NK-92 (cell line): ENCODE results near the gene PPDPF.

Experiments used
- DNase-seq: peaks from one replicate; lab custom pipeline; 2025; ENCODE audit not compliant: unreplicated experiment; lab: John Stamatoyannopoulos, UW

Gene PPDPF

GRCh38 chr20:63536241-63536977 is 15.8 kb downstream of the PPDPF start:
- no peak for DNase-seq

GRCh38 chr20:63536997-63537524 is 16.5 kb downstream of the PPDPF start, which contains the start of gene PTK6:
PTK6 (minus strand) TSS chr20:63537376; CDS start chr20:63537314, 62 bp downstream.
- DNase-seq, result no peak

GRCh38 chr20:63537525-63538203 is 17.1 kb downstream of the PPDPF start:
- DNase-seq, result peak; percentile 31

- DNase-seq, result no peak
Observed at GRCh38 chr20:63538204-63539091, 17.9 kb downstream of the PPDPF start.

- no peak for DNase-seq
Observed at GRCh38 chr20:63539092-63539430, 18.5 kb downstream of the PPDPF start.

GRCh38 chr20:63539441-63540370 is 19.1 kb downstream of the PPDPF start:
- no peak for DNase-seq

GRCh38 chr20:63540417-63541186 is 20.0 kb downstream of the PPDPF start:
- no peak for DNase-seq

- DNase-seq, result no peak
Observed at GRCh38 chr20:63541371-63541770, 20.8 kb downstream of the PPDPF start.

- no peak for DNase-seq
Observed at GRCh38 chr20:63542031-63542559, 21.5 kb downstream of the PPDPF start.

GRCh38 chr20:63542696-63543095 is 22.1 kb downstream of the PPDPF start:
- DNase-seq, result no peak

- DNase-seq, result no peak
Observed at GRCh38 chr20:63543131-63543530, 22.6 kb downstream of the PPDPF start.

GRCh38 chr20:63543733-63544132 is 23.2 kb downstream of the PPDPF start:
- no peak for DNase-seq

- DNase-seq, result no peak
Observed at GRCh38 chr20:63544241-63544957, 23.8 kb downstream of the PPDPF start.

GRCh38 chr20:63544958-63545516 is 24.5 kb downstream of the PPDPF start:
- no peak for DNase-seq

- no peak for DNase-seq
Observed at GRCh38 chr20:63545814-63546213, 25.2 kb downstream of the PPDPF start.

- no peak for DNase-seq
Observed at GRCh38 chr20:63546256-63546955, 25.8 kb downstream of the PPDPF start.

- no peak for DNase-seq
Observed at GRCh38 chr20:63546956-63547724, 26.6 kb downstream of the PPDPF start.
